Keratinocyte (primary cell): ENCODE results near the gene DNAH3.

Experiments
- EZH2 ChIP-seq: IDR thresholded peaks from one replicate; pipeline ENCODE4 v1.6.1; 2012; ENCODE audit warnings: inconsistent platforms, mild to moderate bottlenecking, low read length, moderate library complexity
- TF ChIP-seq, protein P1 (sequence below), 3 experiments: IDR thresholded peaks in 1 of 3; conservative IDR thresholded peaks in 1 of 3; optimal IDR thresholded peaks in 1 of 3; 2 replicates in 2 of 3; 3 replicates in 1 of 3; pipeline versions ENCODE3 to v1.5.1; 2011; ENCODE audit warnings: low read length in 3 of 3, mild to moderate bottlenecking in 3 of 3, moderate library complexity in 2 of 3, control low read depth in 1 of 3, inconsistent platforms in 1 of 3; ENCODE audit not compliant: insufficient read depth in 2 of 3; ENCODE audit errors: extremely low read depth in 1 of 3

DNA sequence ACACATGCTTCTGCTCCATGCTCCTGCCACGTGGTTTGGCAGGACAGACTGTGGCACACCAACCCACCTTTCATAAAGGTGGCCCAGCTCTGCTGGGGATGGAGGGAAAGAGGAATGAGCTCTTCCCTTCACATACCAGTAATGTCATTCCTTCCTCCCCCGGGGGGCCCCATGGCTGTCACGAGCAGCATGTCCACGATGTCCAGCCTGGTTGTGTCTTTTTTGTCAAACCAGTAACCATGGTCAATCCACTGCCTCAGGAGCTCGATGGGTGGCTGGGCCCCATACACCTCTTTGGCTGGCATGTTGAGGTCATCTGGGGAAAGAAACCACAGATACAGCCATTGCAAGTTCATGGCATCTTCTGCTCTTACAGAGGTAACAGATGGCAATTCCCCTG lies 153.5 kb downstream of the DNAH3 start:
- TF ChIP-seq, protein P1, sequence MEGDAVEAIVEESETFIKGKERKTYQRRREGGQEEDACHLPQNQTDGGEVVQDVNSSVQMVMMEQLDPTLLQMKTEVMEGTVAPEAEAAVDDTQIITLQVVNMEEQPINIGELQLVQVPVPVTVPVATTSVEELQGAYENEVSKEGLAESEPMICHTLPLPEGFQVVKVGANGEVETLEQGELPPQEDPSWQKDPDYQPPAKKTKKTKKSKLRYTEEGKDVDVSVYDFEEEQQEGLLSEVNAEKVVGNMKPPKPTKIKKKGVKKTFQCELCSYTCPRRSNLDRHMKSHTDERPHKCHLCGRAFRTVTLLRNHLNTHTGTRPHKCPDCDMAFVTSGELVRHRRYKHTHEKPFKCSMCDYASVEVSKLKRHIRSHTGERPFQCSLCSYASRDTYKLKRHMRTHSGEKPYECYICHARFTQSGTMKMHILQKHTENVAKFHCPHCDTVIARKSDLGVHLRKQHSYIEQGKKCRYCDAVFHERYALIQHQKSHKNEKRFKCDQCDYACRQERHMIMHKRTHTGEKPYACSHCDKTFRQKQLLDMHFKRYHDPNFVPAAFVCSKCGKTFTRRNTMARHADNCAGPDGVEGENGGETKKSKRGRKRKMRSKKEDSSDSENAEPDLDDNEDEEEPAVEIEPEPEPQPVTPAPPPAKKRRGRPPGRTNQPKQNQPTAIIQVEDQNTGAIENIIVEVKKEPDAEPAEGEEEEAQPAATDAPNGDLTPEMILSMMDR (optimal IDR thresholded peaks at IDR 0.05 in 1 of 3, IDR thresholded peaks at IDR 0.05 in 1 of 3, conservative IDR thresholded peaks at IDR 0.05 in 1 of 3; ENCODE audit: extremely low read depth in 1 of 3, insufficient read depth in 2 of 3, low read length in 3 of 3): no peak
- no peak for TF ChIP-seq EZH2
